Calu3 (cell line): ENCODE data around the gene EXD2. TPM values are rescaled to one million over a fixed set of nuclear protein-coding genes. Genes with fewer than 3 reads are reported as not detected.

ENCODE experiments used
- BruUV-seq: library from RNA; stranded (reverse); fragments of 400-500 nt; replicated peaks from 2 replicates; lab custom pipeline; 2021; lab: Mats Ljungman, UMichigan
- CTCF ChIA-PET: fragments of 300-600 bp; sonication (Branson Sonifier 250); formaldehyde crosslinking; loops from one replicate; lab custom pipeline; 2022; ENCODE audit warnings: antibody characterized with exemption; lab: Charles Lee
- DNase-seq: peaks from one replicate; pipeline ENCODE4 v3.0.0; 2022
- H3K27ac Mint-ChIP-seq: one replicate; pipeline ENCODE4 v1.8.0; 2022; ENCODE audit warnings: mixed read lengths; ENCODE audit not compliant: unreplicated experiment
- H3K27me3 Mint-ChIP-seq: one replicate; pipeline ENCODE4 v1.8.0; 2022; ENCODE audit warnings: mixed read lengths; ENCODE audit not compliant: unreplicated experiment
- H3K36me3 Mint-ChIP-seq: one replicate; pipeline ENCODE4 v1.8.0; 2022; ENCODE audit warnings: mild to moderate bottlenecking, moderate library complexity, mixed read lengths; ENCODE audit not compliant: insufficient read depth, unreplicated experiment
- H3K4me1 Mint-ChIP-seq: one replicate; pipeline ENCODE4 v1.8.0; 2022; ENCODE audit warnings: mild to moderate bottlenecking, low read depth, mixed read lengths; ENCODE audit not compliant: unreplicated experiment
- H3K4me3 Mint-ChIP-seq: one replicate; pipeline ENCODE4 v1.8.0; 2022; ENCODE audit warnings: mild to moderate bottlenecking, low read depth, moderate library complexity, mixed read lengths; ENCODE audit not compliant: unreplicated experiment
- H3K9me3 Mint-ChIP-seq: one replicate; pipeline ENCODE4 v1.8.0; 2022; ENCODE audit warnings: low read depth, mixed read lengths; ENCODE audit not compliant: unreplicated experiment
- intact Hi-C: fragments of 100-400 bp; cut with micrococcal nuclease; formaldehyde crosslinking; loops from one replicate; pipeline ENCODE4 v1.10.0; 2022; ENCODE audit not compliant: unreplicated experiment
- total RNA-seq: library from RNA; stranded (reverse); gene quantifications from 2 replicates; pipeline ENCODE4 v1.2.3, GENCODE V29; 2022
- TF ChIP-seq, protein P1 (sequence below): fragments of 200-600 bp; IDR thresholded peaks from one replicate; pipeline ENCODE4 v1.8.0; 2022; ENCODE audit warnings: antibody characterized with exemption; ENCODE audit not compliant: unreplicated experiment

The EXD2 gene
- total RNA-seq, 1 experiment from 2014 or later = 13.1 TPM

- BruUV-seq = no TSS peak
- TF ChIP-seq, protein P1, sequence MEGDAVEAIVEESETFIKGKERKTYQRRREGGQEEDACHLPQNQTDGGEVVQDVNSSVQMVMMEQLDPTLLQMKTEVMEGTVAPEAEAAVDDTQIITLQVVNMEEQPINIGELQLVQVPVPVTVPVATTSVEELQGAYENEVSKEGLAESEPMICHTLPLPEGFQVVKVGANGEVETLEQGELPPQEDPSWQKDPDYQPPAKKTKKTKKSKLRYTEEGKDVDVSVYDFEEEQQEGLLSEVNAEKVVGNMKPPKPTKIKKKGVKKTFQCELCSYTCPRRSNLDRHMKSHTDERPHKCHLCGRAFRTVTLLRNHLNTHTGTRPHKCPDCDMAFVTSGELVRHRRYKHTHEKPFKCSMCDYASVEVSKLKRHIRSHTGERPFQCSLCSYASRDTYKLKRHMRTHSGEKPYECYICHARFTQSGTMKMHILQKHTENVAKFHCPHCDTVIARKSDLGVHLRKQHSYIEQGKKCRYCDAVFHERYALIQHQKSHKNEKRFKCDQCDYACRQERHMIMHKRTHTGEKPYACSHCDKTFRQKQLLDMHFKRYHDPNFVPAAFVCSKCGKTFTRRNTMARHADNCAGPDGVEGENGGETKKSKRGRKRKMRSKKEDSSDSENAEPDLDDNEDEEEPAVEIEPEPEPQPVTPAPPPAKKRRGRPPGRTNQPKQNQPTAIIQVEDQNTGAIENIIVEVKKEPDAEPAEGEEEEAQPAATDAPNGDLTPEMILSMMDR = no peak
- Mint-ChIP-seq H3K4me1 (no peaks in the 10 kb centered on the region), H3K4me3 (no peak overlapping the region), H3K36me3 (no peaks in the 10 kb centered on the region), H3K9me3 (no peaks in the 10 kb centered on the region), H3K27me3 (no peaks in the 10 kb centered on the region), H3K27ac (no peak overlapping the region)
- intact Hi-C loops = loop anchor here (10.0 kb wide), 1 partner anchor 75 kb away; no protein-coding TSS in a partner anchor
- DNase-seq = no peak
- CTCF ChIA-PET = interaction anchor here (0.7 kb wide), 1 partner anchor 1950 kb away, joined by 3 read pairs; no protein-coding TSS in a partner anchor
Measured at GRCh38 chr14:69199786-69200185, 8.5 kb downstream of the EXD2 start.

- H3K4me1 Mint-ChIP-seq = no peaks in the 10 kb centered on the region
- H3K36me3 Mint-ChIP-seq = no peaks in the 10 kb centered on the region
- H3K9me3 Mint-ChIP-seq = no peaks in the 10 kb centered on the region
- H3K27ac Mint-ChIP-seq = no peak overlapping the region
- no peak for DNase-seq
- no peak overlapping the region for H3K4me3 Mint-ChIP-seq
- H3K27me3 Mint-ChIP-seq = no peaks in the 10 kb centered on the region
- no TSS peak for BruUV-seq
- intact Hi-C loops = no loop called here
- TF ChIP-seq, protein P1 = no peak
- CTCF ChIA-PET = no interaction called here
Measured at GRCh38 chr14:69204753-69205152, 13.5 kb downstream of the EXD2 start.

DNA sequence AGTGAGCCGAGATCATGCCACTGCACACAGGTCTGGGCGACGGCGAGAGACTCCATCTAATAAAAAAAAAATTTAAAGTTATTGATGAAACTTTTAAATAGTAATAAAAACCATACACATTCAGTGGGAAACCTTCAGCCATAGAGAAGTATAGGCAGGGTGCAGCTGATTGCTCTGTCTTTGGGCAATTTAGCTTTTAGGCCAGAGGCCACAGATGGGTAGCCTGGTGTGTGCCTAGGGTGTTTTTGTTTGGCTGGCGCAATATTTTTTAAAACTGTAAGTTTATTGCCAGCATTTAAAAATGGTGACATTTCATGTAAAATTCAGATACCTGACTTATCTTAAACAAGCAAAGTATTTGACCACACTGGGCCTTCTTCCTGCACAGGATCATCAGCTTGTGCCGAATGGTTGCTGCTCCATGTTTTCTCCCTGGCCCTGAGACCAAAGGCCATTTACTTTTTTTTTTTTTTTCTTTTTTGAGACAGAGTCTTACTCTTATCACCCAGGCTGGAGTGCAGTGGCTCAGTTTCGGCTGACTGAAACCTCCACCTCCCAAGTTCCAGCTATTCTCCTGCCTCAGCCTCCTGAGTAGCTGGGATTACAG, 16.2 kb downstream of the EXD2 start:
- TF ChIP-seq, protein P1 = no peak
- DNase-seq = no peak
- H3K36me3 Mint-ChIP-seq = no peaks in the 10 kb centered on the region
- no peak overlapping the region for H3K4me3 Mint-ChIP-seq
- no TSS peak for BruUV-seq
- no peak overlapping the region for H3K27ac Mint-ChIP-seq
- H3K9me3 Mint-ChIP-seq = no peaks in the 10 kb centered on the region
- no peaks in the 10 kb centered on the region for H3K4me1 Mint-ChIP-seq
- intact Hi-C loops = no loop called here
- CTCF ChIA-PET = no interaction called here
- no peaks in the 10 kb centered on the region for H3K27me3 Mint-ChIP-seq

GRCh38 chr14:69208666-69209065, 17.4 kb downstream of the EXD2 start:
- Mint-ChIP-seq H3K9me3 (no peaks in the 10 kb centered on the region), H3K27me3 (no peaks in the 10 kb centered on the region), H3K27ac (no peak overlapping the region), H3K4me1 (no peaks in the 10 kb centered on the region), H3K4me3 (no peak overlapping the region), H3K36me3 (no peaks in the 10 kb centered on the region)
- BruUV-seq = no TSS peak
- no peak for DNase-seq
- CTCF ChIA-PET = no interaction called here
- intact Hi-C loops = no loop called here
- TF ChIP-seq, protein P1 = no peak
